SU-DHL-6 (cell line): ENCODE measurements around the gene CTNND2.

Experiments used
- H2AFZ ChIP-seq: fragments of 200-600 bp; sonication (generic); 2 replicates; pipeline ENCODE4 v1.6.1; 2014; ENCODE audit warnings: low read depth, mild to moderate bottlenecking, moderate library complexity, mixed read lengths, antibody characterized with exemption, low read length; ENCODE audit not compliant: severe bottlenecking
- H3F3A ChIP-seq: fragments of 200-600 bp; shearing (Covaris generic); 2 replicates; pipeline ENCODE4 v1.6.0; 2016; ENCODE audit warnings: antibody characterized with exemption, mild to moderate bottlenecking; ENCODE audit not compliant: insufficient read depth
- H3K27ac ChIP-seq: fragments of 200-600 bp; sonication (generic); 2 replicates; pipeline ENCODE4 v1.5.1; 2016; ENCODE audit warnings: low read depth, mild to moderate bottlenecking, low read length, moderate library complexity, mixed read lengths
- H3K27me3 ChIP-seq: fragments of 200-600 bp; sonication (generic), shearing (Covaris generic); 2 replicates; pipeline ENCODE4 v1.6.0; 2014; ENCODE audit warnings: mild to moderate bottlenecking, low read length
- H3K36me3 ChIP-seq: fragments of 200-600 bp; sonication (generic); 2 replicates; pipeline ENCODE4 v1.6.1; 2014; ENCODE audit warnings: mild to moderate bottlenecking, low read length, mixed read lengths
- H3K4me2 ChIP-seq: fragments of 300-600, 200-600 bp; shearing (Covaris generic), sonication (generic); 2 replicates; pipeline ENCODE4 v1.6.0; 2014; ENCODE audit warnings: low read length, low read depth, mild to moderate bottlenecking; ENCODE audit not compliant: poor library complexity, severe bottlenecking
- H3K4me3 ChIP-seq: fragments of 200-600 bp; sonication (generic); 2 replicates; pipeline ENCODE4 v1.5.1; 2014; ENCODE audit warnings: antibody characterized with exemption, low read length, mild to moderate bottlenecking, mixed read lengths; ENCODE audit not compliant: insufficient read depth, poor library complexity, severe bottlenecking
- H3K79me2 ChIP-seq: fragments of 200-600 bp; sonication (generic); 2 replicates; pipeline ENCODE4 v1.6.1; 2014; ENCODE audit warnings: mild to moderate bottlenecking, low read length, moderate library complexity; ENCODE audit not compliant: insufficient read depth
- H3K9ac ChIP-seq: fragments of 200-600 bp; sonication (generic); 2 replicates; pipeline ENCODE4 v1.7.0; 2014; ENCODE audit warnings: mild to moderate bottlenecking, low read length
- H3K9me2 ChIP-seq: fragments of 200-600 bp; sonication (generic); replicated peaks from 2 replicates; pipeline ENCODE4 v1.6.1; 2014; ENCODE audit warnings: low read length; ENCODE audit not compliant: insufficient read depth
- H3K9me3 ChIP-seq: fragments of 200-600 bp; sonication (generic); 2 replicates; pipeline ENCODE4 v1.6.1; 2014; ENCODE audit warnings: low read length, mixed read lengths; ENCODE audit not compliant: insufficient read depth
- H4K20me1 ChIP-seq: fragments of 200-600 bp; sonication (generic); 2 replicates; pipeline ENCODE4 v1.6.1; 2014; ENCODE audit warnings: low read depth, mild to moderate bottlenecking, antibody characterized with exemption, low read length, moderate library complexity, mixed read lengths
- EZH2phosphoT487 ChIP-seq: fragments of 200-600 bp; sonication (generic), shearing (Covaris generic); conservative IDR thresholded peaks from 2 replicates; pipeline ENCODE4 v1.6.1; 2018; ENCODE audit warnings: mild to moderate bottlenecking, antibody characterized with exemption, low read length, moderate library complexity, mixed read lengths
- TF ChIP-seq, protein P1 (sequence below): fragments of 200-600 bp; sonication (generic); IDR thresholded peaks from one replicate; pipeline ENCODE4 v1.5.1; 2017; ENCODE audit warnings: antibody characterized with exemption, mild to moderate bottlenecking, low read length, moderate library complexity; ENCODE audit not compliant: insufficient read depth, poor library complexity, severe bottlenecking

The CTNND2 gene

GRCh38 chr5:11146171-11146570 lies 758.1 kb downstream of the CTNND2 start:
- Histone ChIP-seq H2AFZ (no peak overlapping the region), H3K27ac (no peak overlapping the region), H3K9ac (no peak overlapping the region), H3K36me3 (no peaks in the 10 kb centered on the region), H3F3A (no peaks in the 10 kb centered on the region), H3K27me3 (no peaks in the 10 kb centered on the region), H3K4me2 (no peak overlapping the region), H3K79me2 (no peaks in the 10 kb centered on the region), H3K9me3 (no peaks in the 10 kb centered on the region), H3K4me3 (no peak overlapping the region), H3K9me2 (no peaks in the 10 kb centered on the region), H4K20me1 (no peaks in the 10 kb centered on the region)
- TF ChIP-seq EZH2phosphoT487, result no peak
- TF ChIP-seq, protein P1, sequence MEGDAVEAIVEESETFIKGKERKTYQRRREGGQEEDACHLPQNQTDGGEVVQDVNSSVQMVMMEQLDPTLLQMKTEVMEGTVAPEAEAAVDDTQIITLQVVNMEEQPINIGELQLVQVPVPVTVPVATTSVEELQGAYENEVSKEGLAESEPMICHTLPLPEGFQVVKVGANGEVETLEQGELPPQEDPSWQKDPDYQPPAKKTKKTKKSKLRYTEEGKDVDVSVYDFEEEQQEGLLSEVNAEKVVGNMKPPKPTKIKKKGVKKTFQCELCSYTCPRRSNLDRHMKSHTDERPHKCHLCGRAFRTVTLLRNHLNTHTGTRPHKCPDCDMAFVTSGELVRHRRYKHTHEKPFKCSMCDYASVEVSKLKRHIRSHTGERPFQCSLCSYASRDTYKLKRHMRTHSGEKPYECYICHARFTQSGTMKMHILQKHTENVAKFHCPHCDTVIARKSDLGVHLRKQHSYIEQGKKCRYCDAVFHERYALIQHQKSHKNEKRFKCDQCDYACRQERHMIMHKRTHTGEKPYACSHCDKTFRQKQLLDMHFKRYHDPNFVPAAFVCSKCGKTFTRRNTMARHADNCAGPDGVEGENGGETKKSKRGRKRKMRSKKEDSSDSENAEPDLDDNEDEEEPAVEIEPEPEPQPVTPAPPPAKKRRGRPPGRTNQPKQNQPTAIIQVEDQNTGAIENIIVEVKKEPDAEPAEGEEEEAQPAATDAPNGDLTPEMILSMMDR, result no peak

- H3K27me3 ChIP-seq, result no peaks in the 10 kb centered on the region
- no peak overlapping the region for H3K4me2 ChIP-seq
- H3K27ac ChIP-seq, result no peak overlapping the region
- H2AFZ ChIP-seq, result no peak overlapping the region
- TF ChIP-seq EZH2phosphoT487, result no peak
- TF ChIP-seq, protein P1, result no peak
- no peaks in the 10 kb centered on the region for H3K79me2 ChIP-seq
- no peaks in the 10 kb centered on the region for H3K36me3 ChIP-seq
- H3K9ac ChIP-seq, result no peak overlapping the region
- no peaks in the 10 kb centered on the region for H3K9me3 ChIP-seq
- no peaks in the 10 kb centered on the region for H4K20me1 ChIP-seq
- H3K4me3 ChIP-seq, result no peak overlapping the region
- H3K9me2 ChIP-seq, result no peaks in the 10 kb centered on the region
- H3F3A ChIP-seq, result no peaks in the 10 kb centered on the region
Observed at GRCh38 chr5:11143456-11144267, 760.6 kb downstream of the CTNND2 start.

DNA sequence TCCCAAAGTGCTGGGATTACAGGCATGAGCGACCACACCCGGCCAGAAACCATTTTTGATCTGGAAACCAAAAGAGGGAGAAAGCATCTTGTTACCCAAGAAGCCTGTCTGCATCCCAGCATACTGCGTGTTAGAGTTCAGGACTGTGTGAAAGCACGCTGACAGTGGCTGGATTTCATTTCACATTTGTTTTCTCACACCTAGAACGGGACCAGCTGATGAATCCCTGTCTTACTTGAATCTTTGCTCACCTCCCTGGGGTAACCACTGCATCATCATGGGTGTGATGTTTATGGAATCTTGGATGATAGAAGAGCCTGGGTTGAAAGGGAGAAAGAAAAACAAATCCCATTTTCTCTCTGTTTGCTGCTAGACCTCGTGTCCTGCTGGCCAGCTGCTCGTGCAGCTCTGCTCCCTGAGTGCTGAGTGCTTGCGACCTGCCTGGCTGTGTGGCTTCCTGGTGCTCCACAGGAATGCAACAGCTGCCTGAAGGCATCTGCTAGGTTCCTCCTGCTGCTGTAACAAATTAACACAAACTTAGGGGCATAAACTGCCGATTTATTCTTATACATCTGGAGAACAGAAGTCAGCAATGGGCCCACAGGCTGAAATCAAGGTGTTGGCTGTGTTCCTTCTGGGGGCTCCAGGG lies 764.9 kb downstream of the CTNND2 start:
- no peaks in the 10 kb centered on the region for H3F3A ChIP-seq
- no peak overlapping the region for H3K9ac ChIP-seq
- no peak overlapping the region for H3K4me3 ChIP-seq
- no peaks in the 10 kb centered on the region for H3K9me3 ChIP-seq
- no peaks in the 10 kb centered on the region for H3K79me2 ChIP-seq
- no peaks in the 10 kb centered on the region for H3K36me3 ChIP-seq
- H4K20me1 ChIP-seq, result no peaks in the 10 kb centered on the region
- no peaks in the 10 kb centered on the region for H3K9me2 ChIP-seq
- no peak overlapping the region for H3K27ac ChIP-seq
- no peak overlapping the region for H2AFZ ChIP-seq
- TF ChIP-seq, protein P1, result no peak
- no peak for TF ChIP-seq EZH2phosphoT487
- no peak overlapping the region for H3K4me2 ChIP-seq
- H3K27me3 ChIP-seq, result no peaks in the 10 kb centered on the region
